A673 (cell line): ENCODE results near the gene ARHGAP18.

Experiments used
- EZH2 ChIP-seq: fragments of 200-600 bp; sonication (generic); IDR thresholded peaks from 2 replicates; pipeline ENCODE4 v1.6.1; 2017; ENCODE audit warnings: borderline replicate concordance, low read depth, mild to moderate bottlenecking, mixed read lengths, antibody characterized with exemption, low read length; ENCODE audit not compliant: poor library complexity, severe bottlenecking
- TF ChIP-seq, protein P1 (sequence below): fragments of 300-800, 200-600 bp; sonication (generic); conservative IDR thresholded peaks from 2 replicates; pipeline ENCODE4 v1.5.1; 2017; ENCODE audit warnings: low read depth, mild to moderate bottlenecking, antibody characterized with exemption, low read length, moderate library complexity, mixed read lengths

DNA sequence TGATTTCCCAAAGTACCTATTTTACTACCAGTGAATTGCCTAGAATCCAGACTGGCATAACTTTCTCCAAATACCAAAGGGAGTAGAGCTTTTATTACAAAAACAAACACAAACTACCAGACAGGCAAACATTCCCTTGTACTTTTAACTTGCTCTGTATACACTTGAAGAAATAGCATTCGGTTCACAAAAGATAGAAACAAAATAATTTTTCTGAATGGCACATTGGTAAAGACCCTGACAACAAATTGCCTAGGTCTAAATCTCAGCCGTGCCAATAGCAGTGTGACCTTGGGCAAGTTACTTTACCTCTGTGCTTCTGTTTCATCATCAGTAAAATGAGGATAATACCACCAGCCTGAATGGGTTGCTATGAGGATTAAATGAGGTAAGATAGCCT lies 15.9 kb downstream of the ARHGAP18 start:
- TF ChIP-seq, protein P1, sequence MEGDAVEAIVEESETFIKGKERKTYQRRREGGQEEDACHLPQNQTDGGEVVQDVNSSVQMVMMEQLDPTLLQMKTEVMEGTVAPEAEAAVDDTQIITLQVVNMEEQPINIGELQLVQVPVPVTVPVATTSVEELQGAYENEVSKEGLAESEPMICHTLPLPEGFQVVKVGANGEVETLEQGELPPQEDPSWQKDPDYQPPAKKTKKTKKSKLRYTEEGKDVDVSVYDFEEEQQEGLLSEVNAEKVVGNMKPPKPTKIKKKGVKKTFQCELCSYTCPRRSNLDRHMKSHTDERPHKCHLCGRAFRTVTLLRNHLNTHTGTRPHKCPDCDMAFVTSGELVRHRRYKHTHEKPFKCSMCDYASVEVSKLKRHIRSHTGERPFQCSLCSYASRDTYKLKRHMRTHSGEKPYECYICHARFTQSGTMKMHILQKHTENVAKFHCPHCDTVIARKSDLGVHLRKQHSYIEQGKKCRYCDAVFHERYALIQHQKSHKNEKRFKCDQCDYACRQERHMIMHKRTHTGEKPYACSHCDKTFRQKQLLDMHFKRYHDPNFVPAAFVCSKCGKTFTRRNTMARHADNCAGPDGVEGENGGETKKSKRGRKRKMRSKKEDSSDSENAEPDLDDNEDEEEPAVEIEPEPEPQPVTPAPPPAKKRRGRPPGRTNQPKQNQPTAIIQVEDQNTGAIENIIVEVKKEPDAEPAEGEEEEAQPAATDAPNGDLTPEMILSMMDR: no peak
- no peak for TF ChIP-seq EZH2
